Lung (tissue), 12 donors: ENCODE results near the gene CLSTN2. TPM values are rescaled to one million over a fixed set of nuclear protein-coding genes. Genes with fewer than 3 reads are reported as not detected.

Experiments
- ATAC-seq: fragments of 200-7000 bp; cut with Tn5 transposase; one replicate; pipeline ENCODE4 v1.9.1; 2020; ENCODE audit warnings: moderate number of reproducible peaks; ENCODE audit not compliant: insufficient read depth, low FRiP score
- DNase-seq, 3 donors: peaks; one replicate each; pipeline ENCODE4 v3.0.0-alpha.2; 2013 to 2017
- H3K27ac ChIP-seq, 2 donors: one replicate each; pipeline ENCODE4 v1.5.1; 2013; ENCODE audit warnings: mild to moderate bottlenecking in 2 of 2, moderate library complexity in 2 of 2, control low read depth in 1 of 2, inconsistent platforms in 1 of 2, low read depth in 1 of 2, low read length in 1 of 2
- H3K27me3 ChIP-seq, 3 donors: one replicate each; pipeline ENCODE4 v1.5.1; 2013; ENCODE audit warnings: low read length in 2 of 3; ENCODE audit not compliant: control insufficient read depth in 3 of 3, insufficient read depth in 3 of 3
- H3K36me3 ChIP-seq, 4 donors: one replicate each; pipeline ENCODE4 v1.5.1; 2013; ENCODE audit warnings: low read length in 4 of 4, mild to moderate bottlenecking in 1 of 4, moderate library complexity in 1 of 4; ENCODE audit not compliant: control insufficient read depth in 4 of 4, insufficient read depth in 4 of 4
- H3K4me1 ChIP-seq, 5 donors: one replicate each; pipeline ENCODE4 v1.5.1; 2013; ENCODE audit warnings: low read length in 5 of 5, mild to moderate bottlenecking in 2 of 5, moderate library complexity in 1 of 5; ENCODE audit not compliant: control insufficient read depth in 5 of 5, insufficient read depth in 5 of 5
- H3K4me3 ChIP-seq: one replicate; pipeline ENCODE4 v1.5.1; 2013; ENCODE audit warnings: mild to moderate bottlenecking, control low read depth, moderate library complexity
- H3K9ac ChIP-seq, 2 donors: one replicate each; pipeline ENCODE4 v1.5.1; 2013; ENCODE audit warnings: low read length in 2 of 2, control low read depth in 1 of 2; ENCODE audit not compliant: insufficient read depth in 1 of 2
- H3K9me3 ChIP-seq, 4 donors: one replicate each; pipeline ENCODE4 v1.5.1; 2013; ENCODE audit warnings: low read length in 3 of 4, mild to moderate bottlenecking in 1 of 4, moderate library complexity in 1 of 4; ENCODE audit not compliant: control insufficient read depth in 4 of 4, insufficient read depth in 3 of 4
- WGBS, 2 donors: extraction: QIAGEN DNeasy Blood & Tissue Kit; methylation state at CpG; one replicate each; pipeline ENCODE4 v1.1.7; 2013; 5-methylcytosine and 5-hydroxymethylcytosine counted together
- polyA plus RNA-seq, 2 donors: library from polyadenylated mRNA; stranded (reverse); fragments of 200-250 nt; gene quantifications; one replicate each; pipeline ENCODE4 v1.2.1, GENCODE V29; 2013
- total RNA-seq, 2 donors: library from RNA; depleted of rRNA in 1 of 2; stranded (reverse); fragments of >200 nt in 1 of 2; gene quantifications; one replicate each; pipeline ENCODE4 v1.2.1, GENCODE V29; 2014 to 2021
- TF ChIP-seq, protein P1 (sequence below): IDR thresholded peaks from 2 replicates; pipeline ENCODE4 v1.5.1; 2012; ENCODE audit warnings: mild to moderate bottlenecking; ENCODE audit errors: control extremely low read depth, extremely low read depth
- donor health status: control.
- donor health status: control.
- donor health status: Bipolar disorder and iron deficiency.
- donor health status: healthy.
- donor health status: DM: yes; HTN: yes; CAD: no.

The CLSTN2 gene
- total and polyA plus RNA-seq, 4 donors: 0.07 to 2.4 (median 1.3) TPM

DNA sequence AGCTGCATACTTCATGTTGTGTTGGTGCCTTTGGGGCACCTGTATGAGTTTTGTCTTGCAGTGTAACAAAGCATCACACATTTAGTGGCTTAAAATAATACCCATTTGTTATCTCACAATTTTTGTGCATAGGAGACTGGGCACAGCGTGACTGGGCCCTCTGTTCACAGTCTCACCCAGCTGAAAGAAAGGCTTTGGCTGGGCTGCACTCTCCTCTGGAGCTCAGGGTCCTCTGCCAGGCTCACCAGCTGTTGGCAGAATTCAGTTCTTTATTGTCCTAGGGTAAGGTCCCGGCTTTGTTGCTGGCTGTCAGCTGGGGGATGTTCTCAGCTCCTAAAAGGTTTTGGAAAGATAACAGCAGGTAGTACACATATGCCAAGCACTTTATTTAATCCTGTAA is 263.3 kb downstream of the CLSTN2 start:
- no peak overlapping the region for H3K27ac ChIP-seq
- no peaks in the 10 kb centered on the region for H3K27me3 ChIP-seq
- 80 to 83% methylated on average over 2 of the region's 2 CpGs for WGBS, 2 donors
- no peaks in the 10 kb centered on the region for H3K36me3 ChIP-seq
- no peak overlapping the region for H3K4me3 ChIP-seq
- ATAC-seq (no peak), DNase-seq (no peak)
- no peaks in the 10 kb centered on the region for H3K4me1 ChIP-seq
- H3K9ac ChIP-seq: no peak overlapping the region
- TF ChIP-seq, protein P1, sequence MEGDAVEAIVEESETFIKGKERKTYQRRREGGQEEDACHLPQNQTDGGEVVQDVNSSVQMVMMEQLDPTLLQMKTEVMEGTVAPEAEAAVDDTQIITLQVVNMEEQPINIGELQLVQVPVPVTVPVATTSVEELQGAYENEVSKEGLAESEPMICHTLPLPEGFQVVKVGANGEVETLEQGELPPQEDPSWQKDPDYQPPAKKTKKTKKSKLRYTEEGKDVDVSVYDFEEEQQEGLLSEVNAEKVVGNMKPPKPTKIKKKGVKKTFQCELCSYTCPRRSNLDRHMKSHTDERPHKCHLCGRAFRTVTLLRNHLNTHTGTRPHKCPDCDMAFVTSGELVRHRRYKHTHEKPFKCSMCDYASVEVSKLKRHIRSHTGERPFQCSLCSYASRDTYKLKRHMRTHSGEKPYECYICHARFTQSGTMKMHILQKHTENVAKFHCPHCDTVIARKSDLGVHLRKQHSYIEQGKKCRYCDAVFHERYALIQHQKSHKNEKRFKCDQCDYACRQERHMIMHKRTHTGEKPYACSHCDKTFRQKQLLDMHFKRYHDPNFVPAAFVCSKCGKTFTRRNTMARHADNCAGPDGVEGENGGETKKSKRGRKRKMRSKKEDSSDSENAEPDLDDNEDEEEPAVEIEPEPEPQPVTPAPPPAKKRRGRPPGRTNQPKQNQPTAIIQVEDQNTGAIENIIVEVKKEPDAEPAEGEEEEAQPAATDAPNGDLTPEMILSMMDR: no peak
- H3K9me3 ChIP-seq: peaks cover 0 to under 1% (median 0%) of the 10 kb centered on the region in 4 donors

DNA sequence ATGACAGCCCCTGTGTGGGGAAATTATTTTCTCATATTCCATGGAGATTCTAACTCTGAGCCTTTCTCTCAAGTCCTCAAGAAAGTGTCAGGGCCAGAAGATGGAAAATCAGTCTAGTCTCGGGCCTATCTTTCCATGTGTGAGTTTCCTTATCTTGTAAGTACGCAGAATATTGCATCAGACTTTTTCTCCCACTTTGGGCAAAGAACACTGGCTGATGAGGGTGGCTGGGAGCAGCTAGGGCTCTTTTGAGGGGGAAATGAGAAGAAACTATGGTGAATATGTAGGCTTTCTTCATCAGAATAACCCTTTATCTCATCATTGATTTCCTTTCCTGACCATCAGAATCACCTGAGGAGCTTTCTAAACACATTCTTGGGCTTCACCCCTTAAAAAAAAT is 264.0 kb downstream of the CLSTN2 start:
- Histone ChIP-seq H3K4me3 (no peak overlapping the region), H3K9ac (no peak overlapping the region), H3K36me3 (no peaks in the 10 kb centered on the region), H3K4me1 (no peaks in the 10 kb centered on the region), H3K9me3 (no peaks in the 10 kb centered on the region), H3K27ac (no peak overlapping the region), H3K27me3 (no peaks in the 10 kb centered on the region)
- ATAC-seq: no peak
- 74 to 92% methylated on average over 2 of the region's 2 CpGs for WGBS, 2 donors
- TF ChIP-seq, protein P1: no peak
- DNase-seq: no peak

DNA sequence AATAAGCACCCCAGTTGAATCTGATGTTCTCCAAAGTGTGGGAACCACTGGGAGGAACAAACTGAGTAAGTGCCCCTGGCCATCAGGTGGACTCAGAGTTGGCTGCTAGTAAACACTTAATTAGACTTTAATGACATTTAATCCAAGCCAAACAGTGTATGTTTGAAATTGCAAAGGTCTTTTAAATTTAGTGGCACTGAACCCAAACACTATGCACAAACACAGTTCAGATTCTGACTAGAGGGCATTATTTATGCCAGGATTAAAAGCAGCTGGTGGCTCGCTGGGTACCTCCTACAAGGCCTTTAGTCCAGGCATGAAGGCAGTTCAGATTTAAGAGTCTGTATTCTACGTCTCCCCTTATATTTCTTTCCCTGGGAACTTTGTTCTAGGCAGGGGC is 264.8 kb downstream of the CLSTN2 start:
- Histone ChIP-seq H3K9me3 (no peaks in the 10 kb centered on the region), H3K9ac (no peak overlapping the region), H3K27me3 (peaks cover 0 to 3% (median 0%) of the 10 kb centered on the region in 3 donors), H3K27ac (no peak overlapping the region), H3K4me3 (no peak overlapping the region), H3K4me1 (no peaks in the 10 kb centered on the region), H3K36me3 (no peaks in the 10 kb centered on the region)
- TF ChIP-seq, protein P1: no peak
- 85 to 94% methylated on average over 2 of the region's 2 CpGs for WGBS, 2 donors
- no peak for DNase-seq
- no peak for ATAC-seq

DNA sequence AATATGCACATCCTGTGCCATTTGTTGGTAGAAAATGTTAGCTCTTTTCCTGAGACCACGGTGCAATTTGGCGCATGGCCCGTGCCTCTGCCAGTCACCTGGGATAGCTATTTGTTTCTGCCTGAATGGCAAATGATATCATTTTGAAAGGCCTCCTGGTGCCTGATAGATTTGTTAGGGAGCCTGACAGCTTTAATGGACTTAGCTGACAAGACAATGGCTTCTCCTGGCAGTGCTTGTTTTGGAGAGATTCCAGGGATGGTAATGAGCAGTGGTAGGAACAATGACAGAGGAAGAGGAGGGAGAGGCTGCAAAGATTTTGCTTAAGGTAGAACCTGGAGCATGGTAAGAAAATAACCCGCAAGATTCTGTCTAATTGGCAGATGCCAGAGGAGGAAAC is 268.5 kb downstream of the CLSTN2 start:
- no peak for ATAC-seq
- 44 to 47% methylated on average over 4 of the region's 4 CpGs for WGBS, 2 donors
- Histone ChIP-seq H3K9me3 (no peaks in the 10 kb centered on the region), H3K9ac (no peak overlapping the region), H3K4me1 (no peaks in the 10 kb centered on the region), H3K27me3 (peaks cover 0 to 8% (median 0%) of the 10 kb centered on the region in 3 donors), H3K4me3 (no peak overlapping the region), H3K36me3 (no peaks in the 10 kb centered on the region), H3K27ac (no peak overlapping the region)
- no peak for DNase-seq
- TF ChIP-seq, protein P1: no peak
